Dermis microvascular lymphatic vessel endothelial cell (primary cell): Measurements from ENCODE around the gene AKAP5. TPM values are rescaled to one million over a fixed set of nuclear protein-coding genes. Genes with fewer than 3 reads are reported as not detected.
"Not testable (repeated sequence)": the region's sequence is repeated elsewhere in the genome, so short reads cannot be mapped to it uniquely, and the experiment has no call there.

Source experiments
- DNase-seq, 2 donors: peaks; one replicate each; pipeline versions ENCODE4 v3.0.0 to v3.0.0-alpha.2; 2010; ENCODE audit warnings: low read depth in 2 of 2
- total RNA-seq: library from RNA; depleted of rRNA; stranded (reverse); fragments of >200 nt; gene quantifications from 2 replicates; pipeline ENCODE4 v1.2.1, GENCODE V29; 2014

The AKAP5 gene
- total RNA-seq, 1 donor from 2014 or later, result 0.13 TPM

GRCh38 chr14:64502456-64502855 lies 37.2 kb downstream of the AKAP5 start:
- DNase-seq, result no peak

- DNase-seq, result peak in 1 of 2 donors; percentile 21
Measured at GRCh38 chr14:64502887-64503433, 37.7 kb downstream of the AKAP5 start.

GRCh38 chr14:64503434-64504309 lies 38.4 kb downstream of the AKAP5 start, which contains the start of gene ZBTB25:
TSS of gene ZBTB25 (minus strand) at chr14:64503838. CDS start at chr14:64490533, 13,305 bp downstream.
- peak; percentile 81 to 96 for DNase-seq

- DNase-seq, result peak; percentile 76 to 92
Measured at GRCh38 chr14:64504310-64504896, 39.1 kb downstream of the AKAP5 start, which contains the start of gene ZBTB1. TSS of gene ZBTB1 (plus strand) at chr14:64504770. CDS start at chr14:64521505, 16,735 bp downstream.

- peak; percentile 42 to 86 for DNase-seq
Measured at GRCh38 chr14:64504897-64505794, 39.8 kb downstream of the AKAP5 start.

GRCh38 chr14:64506721-64507120 lies 41.4 kb downstream of the AKAP5 start:
- no peak for DNase-seq

GRCh38 chr14:64507376-64508156 lies 42.3 kb downstream of the AKAP5 start:
- peak in 1 of 2 donors; percentile 42 for DNase-seq

- no peak for DNase-seq
Measured at GRCh38 chr14:64508215-64508776, 43.0 kb downstream of the AKAP5 start.

- DNase-seq, result no peak
Measured at GRCh38 chr14:64509036-64509435, 43.7 kb downstream of the AKAP5 start.

GRCh38 chr14:64510825-64511671 lies 45.7 kb downstream of the AKAP5 start:
- peak; percentile 45 to 76 for DNase-seq

GRCh38 chr14:64513271-64513670 lies 48.0 kb downstream of the AKAP5 start:
- DNase-seq, result no peak

GRCh38 chr14:64515053-64515452 lies 49.8 kb downstream of the AKAP5 start:
- no peak for DNase-seq

- no peak for DNase-seq
Measured at GRCh38 chr14:64516969-64517368, 51.7 kb downstream of the AKAP5 start.

GRCh38 chr14:64517667-64518066 lies 52.4 kb downstream of the AKAP5 start:
- DNase-seq, result not testable (repeated sequence)

GRCh38 chr14:64518229-64518628 lies 52.9 kb downstream of the AKAP5 start:
- no peak for DNase-seq

GRCh38 chr14:64520699-64521098 lies 55.4 kb downstream of the AKAP5 start:
- no peak for DNase-seq

GRCh38 chr14:64522591-64523355 lies 57.5 kb downstream of the AKAP5 start:
- DNase-seq, result no peak
